IPS-18a (cell line): Measurements from ENCODE around the gene DSG3.

ENCODE experiments used
- H3K27ac ChIP-seq: one replicate; pipeline ENCODE4 v1.5.1; 2013; ENCODE audit warnings: low read length
- H3K27me3 ChIP-seq: one replicate; pipeline ENCODE4 v1.6.1; 2013; ENCODE audit warnings: mild to moderate bottlenecking, low read length; ENCODE audit not compliant: control insufficient read depth, insufficient read depth
- H3K36me3 ChIP-seq: one replicate; pipeline ENCODE4 v1.6.1; 2013; ENCODE audit warnings: low read depth, low read length; ENCODE audit not compliant: control insufficient read depth
- H3K4me1 ChIP-seq: one replicate; pipeline ENCODE4 v1.6.1; 2013; ENCODE audit warnings: low read depth, low read length; ENCODE audit not compliant: control insufficient read depth
- H3K4me3 ChIP-seq: one replicate; pipeline ENCODE4 v1.5.1; 2013; ENCODE audit warnings: low read length
- H3K9ac ChIP-seq: one replicate; pipeline ENCODE4 v1.6.1; 2013; ENCODE audit warnings: mild to moderate bottlenecking, low read length, moderate library complexity
- H3K9me3 ChIP-seq: one replicate; pipeline ENCODE4 v1.6.1; 2013; ENCODE audit warnings: low read depth, low read length; ENCODE audit not compliant: control insufficient read depth

The DSG3 gene

DNA sequence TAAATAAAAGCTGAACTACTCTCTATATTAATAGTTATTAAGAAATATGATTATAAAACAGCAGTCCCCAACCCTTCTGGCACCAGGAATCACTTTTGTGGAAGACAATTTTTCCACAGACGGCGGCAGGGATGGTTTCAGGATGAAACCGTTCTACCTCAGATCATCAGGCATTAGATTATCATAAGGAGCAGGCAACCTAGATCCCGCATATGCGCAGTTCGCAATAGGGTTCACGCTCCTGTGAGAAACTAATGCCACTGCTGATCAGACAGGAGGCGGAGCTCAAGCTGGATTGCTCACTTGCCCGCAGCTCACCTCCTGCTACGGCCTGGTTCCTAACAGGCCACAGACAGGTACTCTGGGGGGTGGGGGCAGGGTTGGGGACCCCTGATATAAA lies 31.1 kb downstream of the DSG3 start:
- peaks cover 4% of the 10 kb centered on the region for H3K9me3 ChIP-seq
- H3K36me3 ChIP-seq, result no peaks in the 10 kb centered on the region
- no peaks in the 10 kb centered on the region for H3K4me1 ChIP-seq
- H3K27ac ChIP-seq, result no peak overlapping the region
- H3K27me3 ChIP-seq, result no peaks in the 10 kb centered on the region
- no peak overlapping the region for H3K9ac ChIP-seq
- no peak overlapping the region for H3K4me3 ChIP-seq

DNA sequence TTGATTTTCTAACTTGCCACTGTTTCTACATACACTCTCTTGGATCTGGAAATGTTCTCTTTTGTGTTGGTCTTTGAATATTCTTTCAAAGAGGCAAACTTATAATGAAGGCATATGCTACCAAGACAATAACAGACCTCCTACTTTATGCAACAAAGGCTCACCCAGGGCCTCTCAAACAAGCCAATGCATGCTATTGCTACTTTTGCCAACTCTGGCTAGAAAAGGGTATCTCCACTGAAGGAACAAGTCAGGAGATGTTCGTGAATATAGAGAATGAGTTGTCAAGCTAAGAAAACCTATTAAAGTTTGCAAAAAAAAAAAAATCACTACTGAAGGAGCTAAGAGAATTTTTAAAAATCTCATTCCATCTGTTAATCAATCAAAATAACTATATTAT lies 34.5 kb downstream of the DSG3 start:
- no peaks in the 10 kb centered on the region for H3K27me3 ChIP-seq
- no peaks in the 10 kb centered on the region for H3K36me3 ChIP-seq
- H3K9ac ChIP-seq, result no peak overlapping the region
- H3K4me1 ChIP-seq, result no peaks in the 10 kb centered on the region
- no peak overlapping the region for H3K27ac ChIP-seq
- peaks cover 4% of the 10 kb centered on the region for H3K9me3 ChIP-seq
- H3K4me3 ChIP-seq, result no peak overlapping the region

GRCh38 chr18:31483396-31483795 lies 35.9 kb downstream of the DSG3 start:
- H3K27ac ChIP-seq, result no peak overlapping the region
- peaks cover 4% of the 10 kb centered on the region for H3K9me3 ChIP-seq
- no peak overlapping the region for H3K9ac ChIP-seq
- H3K4me3 ChIP-seq, result no peak overlapping the region
- H3K36me3 ChIP-seq, result no peaks in the 10 kb centered on the region
- H3K27me3 ChIP-seq, result no peaks in the 10 kb centered on the region
- no peaks in the 10 kb centered on the region for H3K4me1 ChIP-seq

GRCh38 chr18:31484461-31484860 lies 36.9 kb downstream of the DSG3 start:
- Histone ChIP-seq H3K4me1 (no peaks in the 10 kb centered on the region), H3K27ac (no peak overlapping the region), H3K9me3 (no peaks in the 10 kb centered on the region), H3K36me3 (no peaks in the 10 kb centered on the region), H3K27me3 (no peaks in the 10 kb centered on the region), H3K9ac (no peak overlapping the region), H3K4me3 (no peak overlapping the region)

- no peaks in the 10 kb centered on the region for H3K4me1 ChIP-seq
- H3K4me3 ChIP-seq, result no peak overlapping the region
- H3K36me3 ChIP-seq, result no peaks in the 10 kb centered on the region
- no peaks in the 10 kb centered on the region for H3K9me3 ChIP-seq
- H3K27ac ChIP-seq, result no peak overlapping the region
- no peaks in the 10 kb centered on the region for H3K27me3 ChIP-seq
- H3K9ac ChIP-seq, result no peak overlapping the region
Measured at GRCh38 chr18:31486165-31486564, 38.6 kb downstream of the DSG3 start.

- H3K27ac ChIP-seq, result no peak overlapping the region
- no peaks in the 10 kb centered on the region for H3K36me3 ChIP-seq
- H3K9me3 ChIP-seq, result no peaks in the 10 kb centered on the region
- no peak overlapping the region for H3K9ac ChIP-seq
- H3K4me1 ChIP-seq, result no peaks in the 10 kb centered on the region
- H3K4me3 ChIP-seq, result no peak overlapping the region
- H3K27me3 ChIP-seq, result no peaks in the 10 kb centered on the region
Measured at GRCh38 chr18:31487246-31488015, 39.9 kb downstream of the DSG3 start.

GRCh38 chr18:31489311-31489710 lies 41.8 kb downstream of the DSG3 start:
- no peak overlapping the region for H3K9ac ChIP-seq
- H3K36me3 ChIP-seq, result no peaks in the 10 kb centered on the region
- no peaks in the 10 kb centered on the region for H3K4me1 ChIP-seq
- no peak overlapping the region for H3K4me3 ChIP-seq
- no peaks in the 10 kb centered on the region for H3K9me3 ChIP-seq
- no peak overlapping the region for H3K27ac ChIP-seq
- H3K27me3 ChIP-seq, result no peaks in the 10 kb centered on the region

GRCh38 chr18:31490387-31490786 lies 42.8 kb downstream of the DSG3 start:
- Histone ChIP-seq H3K27ac (no peak overlapping the region), H3K4me1 (no peaks in the 10 kb centered on the region), H3K27me3 (no peaks in the 10 kb centered on the region), H3K9me3 (no peaks in the 10 kb centered on the region), H3K9ac (no peak overlapping the region), H3K4me3 (no peak overlapping the region), H3K36me3 (no peaks in the 10 kb centered on the region)

DNA sequence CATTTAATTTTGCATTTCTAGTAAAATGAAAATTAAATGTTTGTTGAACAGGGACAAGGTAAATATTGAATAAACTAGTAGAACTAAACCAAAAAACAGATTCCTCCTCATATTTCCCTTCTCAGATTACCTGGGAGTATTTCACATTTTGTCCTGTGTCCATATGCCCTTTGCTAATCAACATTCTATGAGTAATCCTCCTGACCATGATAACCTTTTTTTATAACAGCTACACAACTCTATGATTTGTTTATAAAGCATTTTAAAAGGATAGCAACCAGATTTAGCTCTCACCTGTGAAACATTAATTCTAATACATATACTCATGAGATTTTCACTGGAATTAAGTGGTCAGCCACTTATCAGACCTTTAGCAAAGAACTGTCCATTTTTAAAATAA lies 43.3 kb downstream of the DSG3 start:
- Histone ChIP-seq H3K27me3 (no peaks in the 10 kb centered on the region), H3K9me3 (no peaks in the 10 kb centered on the region), H3K36me3 (no peaks in the 10 kb centered on the region), H3K27ac (no peak overlapping the region), H3K4me3 (no peak overlapping the region), H3K9ac (no peak overlapping the region), H3K4me1 (no peaks in the 10 kb centered on the region)

DNA sequence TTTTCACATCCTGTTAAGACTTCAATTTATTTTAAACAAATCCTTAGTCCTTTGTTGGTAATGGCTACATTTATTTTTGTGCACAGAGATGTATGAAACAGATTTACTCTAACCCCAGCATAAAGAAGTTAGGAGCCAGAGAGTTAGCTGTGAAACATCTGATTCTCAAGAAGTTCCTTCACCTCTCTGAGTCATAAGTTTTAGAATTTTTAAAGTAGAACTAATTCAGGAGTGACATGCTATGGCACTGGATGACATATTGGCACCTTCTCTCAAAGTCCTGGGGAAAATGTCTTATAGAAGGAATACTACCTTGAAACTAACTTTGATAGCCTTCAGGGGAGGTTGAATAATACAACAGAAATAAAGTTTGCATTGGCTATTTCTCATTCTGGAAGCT lies 44.0 kb downstream of the DSG3 start:
- Histone ChIP-seq H3K4me1 (no peaks in the 10 kb centered on the region), H3K9me3 (no peaks in the 10 kb centered on the region), H3K27me3 (peaks cover 1% of the 10 kb centered on the region), H3K4me3 (no peak overlapping the region), H3K27ac (no peak overlapping the region), H3K36me3 (no peaks in the 10 kb centered on the region), H3K9ac (no peak overlapping the region)

DNA sequence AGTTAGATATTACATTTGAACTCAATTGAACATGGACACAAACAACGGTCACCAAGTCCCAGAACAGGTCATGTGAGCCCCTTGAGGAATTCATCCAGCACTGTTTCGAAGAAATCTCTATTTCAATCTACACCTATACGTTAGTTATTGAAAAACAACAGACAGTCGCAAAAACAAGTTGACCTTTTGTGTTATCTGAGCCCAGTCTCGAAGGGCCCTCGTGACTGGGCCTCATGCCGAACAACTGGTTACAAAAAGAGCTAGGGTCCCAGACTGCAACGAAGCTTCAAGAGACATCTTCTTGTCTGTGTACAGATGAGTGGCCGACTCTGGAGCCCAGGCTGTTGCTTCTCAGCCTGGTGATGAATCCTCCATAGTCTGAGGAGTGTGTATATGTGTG lies 45.1 kb downstream of the DSG3 start:
- no peaks in the 10 kb centered on the region for H3K4me1 ChIP-seq
- no peak overlapping the region for H3K9ac ChIP-seq

DNA sequence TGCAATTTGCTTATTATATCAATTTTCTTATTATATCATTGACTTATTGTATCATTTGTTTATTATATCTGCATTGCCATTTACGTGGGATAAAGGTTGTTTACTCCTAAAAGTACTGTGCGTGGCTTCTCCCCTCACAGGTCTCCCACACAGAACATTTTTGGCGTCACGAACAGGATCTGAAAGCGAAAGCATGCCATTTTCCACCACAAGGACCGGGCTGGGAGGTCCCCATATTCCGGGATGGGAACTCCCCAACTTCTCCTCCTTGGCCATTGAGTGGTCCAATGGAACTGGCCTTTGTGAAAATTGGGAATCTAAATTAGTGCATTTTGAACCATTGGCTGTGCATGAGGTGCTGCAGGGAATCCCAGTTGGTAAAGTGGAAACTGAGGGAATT lies 45.6 kb downstream of the DSG3 start:
- no peaks in the 10 kb centered on the region for H3K36me3 ChIP-seq
- peaks cover 11% of the 10 kb centered on the region for H3K27me3 ChIP-seq
- no peak overlapping the region for H3K27ac ChIP-seq
- H3K4me1 ChIP-seq, result no peaks in the 10 kb centered on the region
- H3K9me3 ChIP-seq, result no peaks in the 10 kb centered on the region
- no peak overlapping the region for H3K4me3 ChIP-seq
- H3K9ac ChIP-seq, result no peak overlapping the region

More for the DNA sequence above, 45.1 kb downstream of the DSG3 start:
- no peak overlapping the region for H3K4me3 ChIP-seq
- no peaks in the 10 kb centered on the region for H3K36me3 ChIP-seq
- H3K9me3 ChIP-seq, result no peaks in the 10 kb centered on the region
- no peak overlapping the region for H3K27ac ChIP-seq
- peaks cover 11% of the 10 kb centered on the region for H3K27me3 ChIP-seq
